WERI-Rb-1 (cell line): ENCODE results near the gene EMP1.

Experiments used
- DNase-seq: peaks from one replicate; pipeline ENCODE4 v3.0.0-alpha.2; 2020
- H3K27ac ChIP-seq: fragments of 250-450 bp; sonication (Bioruptor Pico); 2 replicates; pipeline ENCODE4 v1.5.1; 2020; ENCODE audit warnings: mild to moderate bottlenecking, moderate library complexity
- H3K27me3 ChIP-seq: fragments of 250-450 bp; sonication (Bioruptor Pico); 2 replicates; pipeline ENCODE4 v1.5.1; 2021; ENCODE audit warnings: mild to moderate bottlenecking, low read depth, moderate library complexity; ENCODE audit not compliant: insufficient read depth, severe bottlenecking
- H3K36me3 ChIP-seq: fragments of 250-450 bp; sonication (Bioruptor Pico); 2 replicates; pipeline ENCODE4 v1.5.1; 2020; ENCODE audit warnings: mild to moderate bottlenecking, moderate library complexity
- H3K4me3 ChIP-seq: 2 replicates; pipeline ENCODE4 v1.5.1; 2011; ENCODE audit warnings: low read depth, mild to moderate bottlenecking, control low read depth, low read length
- H3K9me3 ChIP-seq: fragments of 250-450 bp; sonication (Bioruptor Pico); 2 replicates; pipeline ENCODE4 v1.5.1; 2021; ENCODE audit warnings: mild to moderate bottlenecking, moderate library complexity; ENCODE audit not compliant: severe bottlenecking
- CTCF ChIP-seq: IDR thresholded peaks from 2 replicates; pipeline ENCODE4 v1.5.1; 2011; ENCODE audit warnings: low read depth, mild to moderate bottlenecking, control low read depth, inconsistent platforms, low read length

Gene EMP1

GRCh38 chr12:13175499-13175898, 21.0 kb upstream of the EMP1 start:
- no peak for TF ChIP-seq CTCF
- Histone ChIP-seq H3K27ac (no peak overlapping the region), H3K27me3 (no peaks in the 10 kb centered on the region), H3K4me3 (no peak overlapping the region), H3K9me3 (no peaks in the 10 kb centered on the region), H3K36me3 (no peaks in the 10 kb centered on the region)
- DNase-seq = no peak

- H3K36me3 ChIP-seq = no peaks in the 10 kb centered on the region
- no peaks in the 10 kb centered on the region for H3K9me3 ChIP-seq
- no peak for DNase-seq
- no peak overlapping the region for H3K27ac ChIP-seq
- no peak for TF ChIP-seq CTCF
- H3K27me3 ChIP-seq = no peaks in the 10 kb centered on the region
- H3K4me3 ChIP-seq = no peak overlapping the region
These were observed 20.3 kb upstream of the EMP1 start for GRCh38 chr12:13176256-13176655.

- H3K36me3 ChIP-seq = no peaks in the 10 kb centered on the region
These were observed 19.2 kb upstream of the EMP1 start for GRCh38 chr12:13177373-13177772.

GRCh38 chr12:13177906-13178305, 18.6 kb upstream of the EMP1 start:
- Histone ChIP-seq H3K9me3 (no peaks in the 10 kb centered on the region), H3K27me3 (no peaks in the 10 kb centered on the region), H3K27ac (no peak overlapping the region), H3K4me3 (no peak overlapping the region), H3K36me3 (no peaks in the 10 kb centered on the region)
- TF ChIP-seq CTCF = no peak
- no peak for DNase-seq

More at GRCh38 chr12:13177373-13177772, 19.2 kb upstream of the EMP1 start:
- no peak overlapping the region for H3K27ac ChIP-seq
- H3K4me3 ChIP-seq = no peak overlapping the region
- no peak for DNase-seq
- H3K27me3 ChIP-seq = no peaks in the 10 kb centered on the region
- H3K9me3 ChIP-seq = no peaks in the 10 kb centered on the region
- no peak for TF ChIP-seq CTCF

- H3K27me3 ChIP-seq = no peaks in the 10 kb centered on the region
- H3K9me3 ChIP-seq = no peaks in the 10 kb centered on the region
- no peak overlapping the region for H3K4me3 ChIP-seq
- H3K27ac ChIP-seq = no peak overlapping the region
- no peaks in the 10 kb centered on the region for H3K36me3 ChIP-seq
- TF ChIP-seq CTCF = no peak
- DNase-seq = no peak
These were observed 17.8 kb upstream of the EMP1 start for GRCh38 chr12:13178568-13179210.
